Activated CD8-positive, alpha-beta memory T cell treated with anti-CD3 and anti-CD28 coated beads, Interleukin-2, amount 50 U/mL, for 24 hours (primary cell): Measurements from ENCODE around the gene MACIR.

ENCODE experiments used
- DNase-seq: peaks from one replicate; pipeline ENCODE4 v3.0.0-alpha.2; 2020; ENCODE audit errors: extremely low read depth

Gene MACIR

DNA sequence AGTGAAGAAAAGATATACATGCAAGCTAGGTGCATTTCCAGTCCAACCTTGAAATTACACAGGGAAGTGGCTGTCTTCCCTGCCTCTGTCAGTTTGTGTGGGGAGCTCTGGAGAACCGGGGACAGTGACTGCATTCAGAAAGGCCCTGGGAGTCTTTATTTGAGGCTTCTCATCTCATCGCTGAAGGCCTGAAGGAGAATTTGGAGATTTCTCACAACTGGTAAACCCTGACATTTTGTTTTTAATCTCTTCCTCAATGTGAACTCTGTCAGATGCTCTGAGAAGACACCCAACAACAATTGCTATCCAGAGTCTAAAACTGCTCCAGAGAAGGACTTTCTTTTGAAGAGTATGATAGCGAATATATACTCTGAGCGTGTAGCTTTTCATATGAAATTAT, 33.0 kb downstream of the MACIR start:
- DNase-seq, result no peak

DNA sequence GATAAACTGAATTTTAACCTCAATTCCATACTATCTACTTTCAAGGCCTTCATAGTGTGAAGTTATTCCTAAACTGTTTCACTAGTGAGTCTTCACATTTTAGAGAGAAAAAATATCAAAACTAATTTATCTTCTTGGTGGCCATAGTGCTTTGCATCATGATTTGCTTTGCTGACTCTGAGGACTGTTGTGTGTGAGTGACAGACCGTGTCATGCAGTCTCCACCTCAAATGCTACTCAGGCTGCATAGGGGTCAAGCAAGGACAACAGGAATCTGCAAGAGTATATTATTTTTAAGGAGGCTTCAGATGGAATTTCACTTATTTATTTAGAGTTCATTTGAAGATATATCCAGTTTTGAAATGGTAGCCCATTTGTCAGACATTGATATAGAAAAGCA, 34.5 kb downstream of the MACIR start:
- no peak for DNase-seq

DNA sequence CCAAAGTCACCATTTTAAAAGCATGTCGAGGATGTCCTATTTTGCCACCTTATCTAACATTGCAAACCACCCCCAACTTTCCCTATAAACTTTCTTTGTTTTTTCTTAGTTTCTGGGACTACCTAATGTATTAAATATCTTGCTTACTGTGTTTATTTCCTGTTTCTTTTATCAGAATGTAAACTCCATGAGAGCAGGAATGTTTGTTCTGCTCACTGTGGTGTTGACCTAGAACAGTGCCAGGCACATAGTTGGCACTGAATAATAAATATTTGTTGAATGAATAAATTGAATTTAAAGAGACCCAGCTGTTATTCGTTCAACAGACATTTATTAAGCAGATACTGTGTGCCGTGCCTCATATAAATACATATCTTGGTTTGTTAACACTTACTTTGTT, 35.2 kb downstream of the MACIR start:
- no peak for DNase-seq

GRCh38 chr5:103294906-103295305, 36.3 kb downstream of the MACIR start:
- no peak for DNase-seq

- DNase-seq, result no peak
Measured at GRCh38 chr5:103295424-103295823, 36.9 kb downstream of the MACIR start.

DNA sequence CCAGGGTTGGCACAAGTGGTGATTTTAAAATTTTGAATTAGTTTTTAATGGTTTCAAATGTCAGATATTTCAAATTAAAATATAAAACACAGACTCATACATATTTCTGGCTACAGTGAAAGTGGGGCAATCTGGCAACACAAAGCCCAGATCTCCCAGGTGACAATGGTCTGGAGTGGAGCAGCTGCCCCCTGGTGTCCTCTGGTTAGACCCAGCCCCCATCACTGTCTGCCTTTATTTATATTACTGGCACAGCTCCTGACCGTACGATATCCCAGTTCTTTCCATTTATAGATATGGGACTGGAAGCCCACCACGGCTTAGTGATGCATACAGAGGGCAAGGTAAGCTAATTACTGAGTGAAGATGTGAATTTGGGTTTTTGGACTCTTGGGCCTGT, 37.3 kb downstream of the MACIR start:
- DNase-seq, result no peak

GRCh38 chr5:103298117-103298516, 39.6 kb downstream of the MACIR start:
- no peak for DNase-seq

GRCh38 chr5:103298607-103299188, 40.1 kb downstream of the MACIR start:
- no peak for DNase-seq

- no peak for DNase-seq
Measured at GRCh38 chr5:103305809-103306208, 47.2 kb downstream of the MACIR start.

GRCh38 chr5:103307470-103307869, 48.9 kb downstream of the MACIR start:
- no peak for DNase-seq

DNA sequence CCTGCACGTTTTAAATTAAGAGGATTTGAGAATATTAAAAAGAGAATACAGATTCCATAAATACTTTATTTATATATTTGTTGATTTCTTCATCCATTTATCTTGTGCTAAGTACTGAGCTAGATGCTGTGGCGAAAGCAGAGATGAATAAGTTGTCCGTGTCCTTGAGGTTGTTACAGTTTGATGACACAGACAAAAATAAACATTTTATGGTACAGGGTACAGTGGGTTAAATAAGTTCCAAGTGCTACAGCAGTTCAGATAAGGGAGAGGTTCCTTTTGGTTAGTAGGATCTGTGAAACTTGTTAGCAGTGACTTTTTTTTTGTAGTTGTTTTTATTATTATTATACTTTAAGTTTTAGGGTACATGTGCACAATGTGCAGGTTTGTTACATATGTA, 50.2 kb downstream of the MACIR start:
- no peak for DNase-seq

- no peak for DNase-seq
Measured at GRCh38 chr5:103313056-103313455, 54.5 kb downstream of the MACIR start.

- no peak for DNase-seq
Measured at GRCh38 chr5:103315455-103315854, 56.9 kb downstream of the MACIR start.

DNA sequence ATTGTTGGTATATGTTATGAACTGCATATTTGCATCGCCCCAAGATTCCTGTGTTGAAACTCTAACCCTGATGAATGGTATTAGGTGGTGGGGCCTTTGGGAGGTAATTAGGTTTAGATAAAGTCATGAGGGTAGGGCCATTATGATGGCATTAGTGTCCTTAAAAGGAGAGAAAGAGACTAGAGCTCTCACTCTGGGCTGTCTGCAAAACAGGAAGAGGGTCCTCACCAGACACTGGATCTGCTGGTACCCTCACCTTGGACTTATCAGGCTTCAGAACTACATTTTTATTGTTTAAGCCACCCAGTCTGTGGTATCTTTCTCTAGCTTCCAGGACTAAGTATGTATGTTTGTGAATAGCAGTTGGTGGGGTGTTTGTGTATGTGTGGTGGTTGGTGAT, 68.9 kb downstream of the MACIR start:
- no peak for DNase-seq

DNA sequence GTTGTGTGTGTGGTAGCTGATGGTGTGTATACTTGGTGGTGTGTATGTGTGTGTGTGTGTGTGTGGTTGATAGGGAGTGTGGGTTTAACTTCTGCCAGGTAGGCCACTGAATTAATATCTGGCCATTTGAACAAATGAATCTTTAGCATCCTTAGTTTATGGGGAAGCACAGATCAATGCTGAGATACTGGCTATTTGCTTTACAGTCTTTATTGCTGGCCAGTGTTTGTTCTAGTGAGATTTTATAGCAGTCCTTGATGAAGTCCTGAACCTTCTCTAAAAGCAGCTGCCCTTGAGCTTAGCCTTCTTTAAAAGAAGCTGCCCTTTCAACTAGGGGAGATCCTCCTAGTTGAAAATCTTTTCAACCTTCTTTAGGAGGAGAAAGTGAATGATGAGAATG, 69.3 kb downstream of the MACIR start:
- no peak for DNase-seq
